Loucy (cell line): Measurements from ENCODE around the gene MCRIP1.

Experiments
- EZH2phosphoT487 ChIP-seq: fragments of 200-600 bp; IDR thresholded peaks from 2 replicates; pipeline ENCODE4 v1.6.1; 2018; ENCODE audit warnings: antibody characterized with exemption, mild to moderate bottlenecking, moderate library complexity, borderline replicate concordance
- TF ChIP-seq, protein P1 (sequence below): fragments of 200-600 bp; sonication (generic); conservative IDR thresholded peaks from 2 replicates; pipeline ENCODE4 v1.5.1; 2014; ENCODE audit warnings: mild to moderate bottlenecking, antibody characterized with exemption, low read length

GRCh38 chr17:81842378-81842724 lies 9.3 kb upstream of the MCRIP1 start:
- TF ChIP-seq, protein P1, sequence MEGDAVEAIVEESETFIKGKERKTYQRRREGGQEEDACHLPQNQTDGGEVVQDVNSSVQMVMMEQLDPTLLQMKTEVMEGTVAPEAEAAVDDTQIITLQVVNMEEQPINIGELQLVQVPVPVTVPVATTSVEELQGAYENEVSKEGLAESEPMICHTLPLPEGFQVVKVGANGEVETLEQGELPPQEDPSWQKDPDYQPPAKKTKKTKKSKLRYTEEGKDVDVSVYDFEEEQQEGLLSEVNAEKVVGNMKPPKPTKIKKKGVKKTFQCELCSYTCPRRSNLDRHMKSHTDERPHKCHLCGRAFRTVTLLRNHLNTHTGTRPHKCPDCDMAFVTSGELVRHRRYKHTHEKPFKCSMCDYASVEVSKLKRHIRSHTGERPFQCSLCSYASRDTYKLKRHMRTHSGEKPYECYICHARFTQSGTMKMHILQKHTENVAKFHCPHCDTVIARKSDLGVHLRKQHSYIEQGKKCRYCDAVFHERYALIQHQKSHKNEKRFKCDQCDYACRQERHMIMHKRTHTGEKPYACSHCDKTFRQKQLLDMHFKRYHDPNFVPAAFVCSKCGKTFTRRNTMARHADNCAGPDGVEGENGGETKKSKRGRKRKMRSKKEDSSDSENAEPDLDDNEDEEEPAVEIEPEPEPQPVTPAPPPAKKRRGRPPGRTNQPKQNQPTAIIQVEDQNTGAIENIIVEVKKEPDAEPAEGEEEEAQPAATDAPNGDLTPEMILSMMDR, result no peak
- TF ChIP-seq EZH2phosphoT487, result no peak
